Calu3 (cell line): ENCODE results near the gene DOC2A. TPM values are rescaled to one million over a fixed set of nuclear protein-coding genes. Genes with fewer than 3 reads are reported as not detected.

Experiments used
- BruUV-seq: library from RNA; stranded (reverse); fragments of 400-500 nt; replicated peaks from 2 replicates; lab custom pipeline; 2021; lab: Mats Ljungman, UMichigan
- CTCF ChIA-PET: fragments of 300-600 bp; sonication (Branson Sonifier 250); formaldehyde crosslinking; loops from one replicate; lab custom pipeline; 2022; ENCODE audit warnings: antibody characterized with exemption; lab: Charles Lee
- DNase-seq: peaks from one replicate; pipeline ENCODE4 v3.0.0; 2022
- H3K27ac Mint-ChIP-seq: one replicate; pipeline ENCODE4 v1.8.0; 2022; ENCODE audit warnings: mixed read lengths; ENCODE audit not compliant: unreplicated experiment
- H3K27me3 Mint-ChIP-seq: one replicate; pipeline ENCODE4 v1.8.0; 2022; ENCODE audit warnings: mixed read lengths; ENCODE audit not compliant: unreplicated experiment
- H3K36me3 Mint-ChIP-seq: one replicate; pipeline ENCODE4 v1.8.0; 2022; ENCODE audit warnings: mild to moderate bottlenecking, moderate library complexity, mixed read lengths; ENCODE audit not compliant: insufficient read depth, unreplicated experiment
- H3K4me1 Mint-ChIP-seq: one replicate; pipeline ENCODE4 v1.8.0; 2022; ENCODE audit warnings: mild to moderate bottlenecking, low read depth, mixed read lengths; ENCODE audit not compliant: unreplicated experiment
- H3K4me3 Mint-ChIP-seq: one replicate; pipeline ENCODE4 v1.8.0; 2022; ENCODE audit warnings: mild to moderate bottlenecking, low read depth, moderate library complexity, mixed read lengths; ENCODE audit not compliant: unreplicated experiment
- H3K9me3 Mint-ChIP-seq: one replicate; pipeline ENCODE4 v1.8.0; 2022; ENCODE audit warnings: low read depth, mixed read lengths; ENCODE audit not compliant: unreplicated experiment
- CTCF ChIP-seq: fragments of 200-600 bp; IDR thresholded peaks from one replicate; pipeline ENCODE4 v1.8.0; 2022; ENCODE audit warnings: antibody characterized with exemption; ENCODE audit not compliant: unreplicated experiment
- intact Hi-C: fragments of 100-400 bp; cut with micrococcal nuclease; formaldehyde crosslinking; loops from one replicate; pipeline ENCODE4 v1.10.0; 2022; ENCODE audit not compliant: unreplicated experiment
- total RNA-seq: library from RNA; stranded (reverse); gene quantifications from 2 replicates; pipeline ENCODE4 v1.2.3, GENCODE V29; 2022

DOC2A gene
- total RNA-seq, 1 experiment from 2014 or later = 19.9 TPM

DNA sequence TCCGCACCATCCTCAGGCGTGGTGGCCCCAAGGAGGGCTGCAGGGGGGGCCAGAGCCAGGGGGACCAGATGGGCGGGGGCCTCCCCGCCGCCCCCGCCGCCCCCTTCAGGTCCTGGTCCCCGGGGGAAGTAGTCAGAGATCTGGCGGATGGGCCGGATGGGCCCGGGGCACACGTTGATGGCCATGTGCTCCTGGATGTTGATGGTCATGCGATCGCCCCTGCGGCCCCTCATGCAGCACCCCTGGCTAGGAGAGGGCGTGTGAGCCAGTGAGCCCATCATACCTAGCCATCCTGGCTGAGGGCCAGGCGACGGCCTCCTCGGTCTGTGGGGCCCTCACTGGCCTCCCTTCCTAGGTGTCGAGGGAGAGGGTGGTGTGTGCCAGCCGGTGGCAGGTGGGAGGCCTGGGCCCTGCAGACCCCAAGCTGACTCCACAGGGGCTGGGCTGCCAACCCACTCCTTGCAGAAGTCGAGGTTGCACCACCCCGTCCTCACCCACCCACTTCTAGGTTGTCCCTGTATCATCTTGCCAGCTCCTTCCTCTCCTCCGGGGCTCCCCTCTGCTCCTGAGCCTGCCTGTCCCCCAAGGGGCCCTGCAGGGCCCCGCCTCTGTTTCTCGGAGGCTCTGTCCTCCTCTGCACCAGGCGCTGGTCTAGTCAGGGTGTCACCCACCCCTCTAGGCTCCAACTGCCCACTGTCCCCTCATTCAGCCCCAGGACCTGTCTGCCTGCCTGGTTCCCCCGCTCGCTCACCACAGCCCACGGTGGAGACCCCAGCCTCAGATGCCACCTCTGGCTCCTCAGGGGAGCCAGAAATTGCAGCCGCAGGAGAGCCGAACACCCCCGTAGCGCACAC lies 610 bp downstream of the DOC2A start:
- peak overlapping the region; percentile 75 for H3K4me3 Mint-ChIP-seq
- peaks cover 7% of the 10 kb centered on the region for H3K4me1 Mint-ChIP-seq
- H3K27ac Mint-ChIP-seq = no peak overlapping the region
- peaks cover 24% of the 10 kb centered on the region for H3K27me3 Mint-ChIP-seq
- peaks cover 55% of the 10 kb centered on the region for H3K36me3 Mint-ChIP-seq
- no peaks in the 10 kb centered on the region for H3K9me3 Mint-ChIP-seq
- no peak for DNase-seq
- no TSS peak for BruUV-seq
- TF ChIP-seq CTCF = no peak
- intact Hi-C loops = loop anchor here (5.0 kb wide), 2 partner anchors 148 to 188 kb away; partner anchors contain the start of genes CDIPT and MVP
- CTCF ChIA-PET = interaction anchor here (0.6 kb wide), 2 partner anchors 261 to 432 kb away, joined by 3 to 5 read pairs; no protein-coding TSS in a partner anchor

DNA sequence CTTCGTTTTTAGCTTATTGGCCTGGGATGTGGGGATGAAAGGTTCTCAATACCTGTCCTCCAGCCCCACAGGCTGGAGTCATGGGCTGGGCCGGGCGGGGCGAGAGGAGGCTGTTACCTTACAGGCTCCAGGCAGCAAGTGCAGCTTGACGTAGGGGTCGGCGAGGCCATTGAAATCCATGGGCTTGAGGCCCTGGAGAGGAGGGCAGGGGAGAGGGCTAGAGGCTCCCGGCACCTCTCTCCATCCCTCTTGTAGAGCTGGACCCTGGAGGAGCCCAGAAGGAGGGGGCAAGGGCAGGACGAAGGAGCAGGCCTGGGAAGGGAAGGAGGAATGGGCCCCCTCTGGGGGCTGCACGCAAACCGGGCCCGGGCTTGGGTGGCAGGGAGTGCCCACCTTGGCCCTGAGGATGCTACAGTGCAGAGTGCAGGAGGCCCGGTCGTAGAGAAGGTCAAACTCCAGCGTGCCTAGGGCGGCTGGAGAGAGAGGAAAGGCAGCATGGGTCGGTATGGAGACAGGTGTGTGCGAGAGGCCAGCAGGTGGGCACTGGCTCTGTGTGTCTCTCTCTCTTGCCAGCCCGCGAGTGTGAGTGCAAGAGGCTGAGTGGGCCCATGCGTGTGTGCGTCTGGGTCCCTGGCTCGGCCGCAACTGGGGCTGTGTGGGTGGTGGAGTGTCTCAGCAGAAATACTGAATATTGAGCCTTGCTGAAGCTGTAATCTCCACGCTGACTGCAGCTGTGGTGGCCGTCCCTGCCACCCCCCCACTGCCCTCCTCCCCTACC lies 1.6 kb downstream of the DOC2A start:
- DNase-seq = no peak
- Mint-ChIP-seq H3K9me3 (no peaks in the 10 kb centered on the region), H3K36me3 (peaks cover 60% of the 10 kb centered on the region), H3K4me3 (peak overlapping the region; percentile 75), H3K27me3 (peaks cover 24% of the 10 kb centered on the region), H3K4me1 (peaks cover 7% of the 10 kb centered on the region), H3K27ac (no peak overlapping the region)
- intact Hi-C loops = loop anchor here (5.0 kb wide), 2 partner anchors 147 to 187 kb away; partner anchors contain the start of genes CDIPT and MVP
- CTCF ChIA-PET = interaction anchor here (0.5 to 0.6 kb wide), 2 partner anchors 275 to 433 kb away, joined by 4 to 5 read pairs; no protein-coding TSS in a partner anchor
- no TSS peak for BruUV-seq
- TF ChIP-seq CTCF = no peak

DNA sequence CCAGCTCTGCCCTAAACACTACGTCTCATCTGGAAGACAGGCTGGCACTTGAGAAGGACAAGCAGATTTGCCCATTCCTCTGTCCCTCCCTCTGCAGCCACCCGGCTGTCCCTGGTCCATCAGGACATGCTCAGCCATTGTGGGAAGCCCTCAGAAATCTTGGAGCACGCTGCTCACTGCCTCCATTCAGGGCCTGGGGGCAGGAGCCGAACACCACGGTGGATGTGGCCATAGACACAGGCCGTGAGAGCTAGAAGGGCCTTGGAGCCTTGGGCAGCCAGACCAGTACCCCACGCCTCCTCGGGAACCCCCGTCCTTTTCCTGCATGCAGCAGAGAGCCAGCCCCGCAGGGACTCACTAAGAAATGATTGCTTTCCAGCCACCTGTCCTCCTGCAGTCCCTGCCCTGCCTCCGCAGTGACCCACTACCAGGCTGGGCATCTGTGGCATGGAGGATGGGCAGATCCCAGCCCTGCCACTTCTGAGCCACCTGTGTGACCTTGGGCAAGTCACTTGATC lies 3.4 kb downstream of the DOC2A start:
- Mint-ChIP-seq H3K36me3 (peaks cover 71% of the 10 kb centered on the region), H3K4me1 (peaks cover 7% of the 10 kb centered on the region), H3K4me3 (no peak overlapping the region), H3K27me3 (peaks cover 23% of the 10 kb centered on the region), H3K9me3 (no peaks in the 10 kb centered on the region), H3K27ac (no peak overlapping the region)
- no TSS peak for BruUV-seq
- intact Hi-C loops = loop anchor here (5.0 kb wide), 2 partner anchors 145 to 185 kb away; partner anchors contain the start of genes CDIPT and MVP
- CTCF ChIA-PET = no interaction called here
- DNase-seq = no peak
- no peak for TF ChIP-seq CTCF
